Left renal pelvis (tissue), 4 donors: ENCODE measurements around the gene CLUH. TPM values are rescaled to one million over a fixed set of nuclear protein-coding genes. Genes with fewer than 3 reads are reported as not detected.
"Not testable (repeated sequence)": the region's sequence is repeated elsewhere in the genome, so short reads cannot be mapped to it uniquely, and the experiment has no call there.

Experiments
- DNase-seq, 4 donors: peaks; one replicate each; pipeline ENCODE4 v3.0.0-alpha.2; 2013; ENCODE audit warnings: low read depth in 4 of 4, low spot score in 3 of 4
- polyA plus RNA-seq, 4 donors: library from polyadenylated mRNA; unstranded; fragments of 120-200 nt; gene quantifications; one replicate each; pipeline ENCODE4 v1.2.1, GENCODE V29; 2013; ENCODE audit not compliant: insufficient read length in 4 of 4

CLUH gene
- polyA plus RNA-seq, 4 donors, result 22.0 to 58.6 (median 45.7) TPM

DNA sequence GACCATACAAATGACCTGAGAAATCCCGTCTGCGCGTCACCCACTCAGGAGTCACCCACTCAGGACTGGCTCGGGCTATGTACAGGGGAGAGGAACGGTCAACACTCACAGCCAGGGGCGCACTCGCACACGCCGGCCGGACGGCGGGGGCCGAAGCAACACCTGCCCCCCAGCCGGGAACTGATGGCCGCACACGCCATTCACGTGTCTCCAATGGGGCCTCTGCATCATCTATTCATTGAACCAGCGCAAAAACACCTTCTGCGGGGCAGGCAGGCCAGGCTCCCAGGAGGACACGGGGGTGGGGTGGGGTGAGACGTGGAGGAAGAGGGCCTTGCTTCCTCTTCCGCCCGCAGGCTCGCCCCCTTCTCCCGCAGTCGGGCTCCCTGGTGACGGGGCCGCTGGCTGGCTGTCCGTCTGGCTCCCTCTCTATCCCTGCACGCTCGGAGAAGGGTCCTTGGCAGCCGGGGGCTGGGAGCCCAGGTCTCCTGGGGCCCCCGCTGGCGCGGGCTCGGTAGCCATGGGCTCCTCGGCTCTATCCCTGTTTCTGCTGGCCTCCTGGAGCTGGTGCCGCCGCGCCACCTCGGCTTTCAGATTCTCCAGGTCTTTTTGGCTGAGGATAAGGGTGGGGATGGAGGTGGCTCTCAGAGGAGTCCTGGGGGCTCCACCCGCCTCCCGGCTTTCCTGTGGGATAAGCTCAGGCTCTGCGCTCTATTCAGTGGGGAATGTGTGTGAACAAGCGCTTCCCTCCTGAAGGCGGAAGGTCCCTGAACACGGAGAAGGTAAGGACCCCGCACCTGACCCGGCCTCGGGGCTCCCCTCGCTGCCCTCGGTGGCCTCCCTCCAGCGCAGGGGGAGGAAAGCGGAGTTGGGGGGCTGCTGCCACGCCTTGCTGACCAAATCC is 21.1 kb downstream of the CLUH start:
- DNase-seq, result no peak

DNA sequence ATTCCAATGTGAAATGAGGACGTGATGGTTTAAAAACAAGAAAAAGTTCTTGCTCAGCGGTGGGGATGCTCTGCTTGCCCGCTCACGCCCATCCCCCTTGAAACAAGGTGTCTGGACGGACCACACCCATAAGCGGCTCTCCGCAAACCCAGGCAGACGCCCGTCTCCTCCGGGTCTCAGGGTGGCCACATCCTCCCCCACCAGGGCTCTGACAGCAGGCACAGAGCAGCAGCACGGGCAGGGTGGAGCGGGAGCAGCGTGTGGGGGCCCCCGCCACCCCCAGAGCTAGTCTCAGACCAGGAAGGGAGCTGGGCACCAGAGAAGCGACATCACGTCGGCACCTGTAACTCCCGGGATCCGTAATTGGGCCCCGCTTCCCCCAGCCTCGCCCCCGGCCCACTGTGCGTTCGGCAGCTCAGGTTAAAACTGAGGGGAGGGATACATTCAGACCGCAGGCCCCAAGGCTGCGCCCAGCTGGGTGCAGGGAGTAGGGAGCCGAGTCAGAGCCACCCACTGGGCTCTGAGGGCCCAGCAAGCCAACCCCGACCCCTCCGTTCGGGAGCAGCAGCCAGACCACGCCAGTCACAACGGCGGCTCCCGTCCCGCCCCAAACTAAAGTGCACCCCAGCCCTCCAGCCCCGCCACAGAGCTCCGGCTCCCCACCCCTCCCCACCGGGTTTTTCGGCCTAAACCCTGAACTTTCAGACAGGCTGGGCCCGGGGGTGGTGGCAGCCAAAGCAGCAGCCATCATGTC is 22.0 kb downstream of the CLUH start:
- DNase-seq, result no peak

DNA sequence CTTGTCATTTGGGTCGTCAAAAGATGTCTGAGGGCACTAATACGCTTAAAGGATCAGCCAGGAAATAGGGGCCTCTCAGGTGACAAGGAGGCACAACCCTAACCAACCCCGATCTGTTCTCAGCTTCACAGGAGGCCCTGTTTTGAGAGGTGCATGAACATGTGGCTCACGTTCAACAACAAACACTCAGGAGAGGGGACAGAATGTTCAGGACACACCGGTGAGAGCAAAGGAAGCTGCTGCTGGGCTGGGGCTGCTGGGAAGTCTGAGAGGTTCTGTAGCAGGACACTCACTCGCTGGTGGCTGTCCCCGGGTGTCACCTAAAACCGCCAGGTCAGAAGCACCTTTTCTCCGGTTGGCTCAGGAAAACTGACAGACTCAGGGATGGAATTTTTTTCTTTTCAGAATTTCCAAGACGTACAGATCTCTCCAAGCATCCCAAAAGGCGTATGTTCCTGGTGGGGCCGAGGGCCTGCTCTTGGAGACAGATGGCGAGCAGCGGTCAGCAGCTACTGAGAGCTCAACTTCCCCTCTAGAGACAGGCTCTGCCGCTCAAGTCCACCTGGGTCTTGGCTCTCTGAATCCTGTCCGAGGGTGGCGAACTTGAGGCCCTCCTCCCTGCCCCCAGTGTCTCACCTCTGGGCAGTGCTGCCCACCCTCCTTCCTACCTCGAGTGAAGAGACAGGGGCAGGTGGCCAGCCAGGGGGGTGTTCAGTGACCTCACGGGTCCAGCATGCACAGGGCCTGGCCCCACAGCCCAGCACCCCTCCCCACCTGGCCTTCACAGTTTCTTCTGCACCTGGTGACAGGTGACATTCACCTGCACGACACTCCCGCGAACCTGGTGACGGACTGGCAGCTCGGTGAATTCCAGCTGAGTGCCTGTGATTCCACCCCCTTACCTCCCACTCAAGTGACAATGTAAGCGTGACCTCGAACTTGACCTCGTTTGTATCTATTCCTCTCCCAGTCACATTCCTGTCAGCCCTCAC is 22.9 kb downstream of the CLUH start:
- DNase-seq, result no peak

GRCh38 chr17:2687074-2687418 is 24.5 kb downstream of the CLUH start:
- DNase-seq, result no peak

DNA sequence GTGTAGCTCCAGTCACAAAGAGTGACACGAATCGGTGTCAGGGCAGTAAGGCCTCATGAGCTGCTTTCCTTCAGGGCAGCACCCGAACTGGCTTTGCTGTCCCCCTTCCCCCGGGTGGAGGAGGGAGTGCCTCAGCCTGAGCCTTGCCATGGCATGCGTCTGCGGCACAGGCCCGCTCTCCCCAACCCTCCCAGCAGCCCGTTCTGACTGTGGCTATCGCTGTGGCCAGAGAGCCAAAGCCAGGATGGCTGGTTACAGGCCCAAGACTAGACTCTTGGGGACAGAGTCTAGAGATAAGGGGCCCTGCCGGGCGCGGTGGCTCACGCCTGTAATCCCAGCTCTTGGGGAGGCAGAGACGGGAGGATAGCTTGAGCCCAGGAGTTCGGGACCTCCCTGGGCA is 25.9 kb downstream of the CLUH start:
- DNase-seq, result no peak

GRCh38 chr17:2684549-2684948 is 27.0 kb downstream of the CLUH start:
- no peak for DNase-seq

DNA sequence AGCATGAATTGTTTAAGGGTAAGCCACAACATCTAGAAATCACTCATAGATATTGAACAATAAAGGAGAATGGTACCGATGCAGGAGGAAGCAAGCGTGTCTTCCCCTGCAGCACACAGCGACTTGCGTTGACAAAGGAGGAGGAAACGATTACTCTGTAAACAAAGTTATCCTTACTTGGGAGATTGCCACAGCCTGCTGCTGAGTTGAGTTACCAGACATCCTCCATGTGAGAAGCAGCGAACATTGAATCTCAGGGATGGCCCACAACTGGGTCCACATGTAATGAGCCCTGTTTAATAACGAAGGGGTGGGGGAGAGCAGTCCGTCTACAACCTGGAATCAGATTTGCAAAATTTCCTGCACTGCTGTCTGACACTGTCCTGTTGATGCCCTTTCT is 27.7 kb downstream of the CLUH start:
- no peak for DNase-seq

GRCh38 chr17:2682176-2682938 is 29.2 kb downstream of the CLUH start:
- DNase-seq, result no peak

DNA sequence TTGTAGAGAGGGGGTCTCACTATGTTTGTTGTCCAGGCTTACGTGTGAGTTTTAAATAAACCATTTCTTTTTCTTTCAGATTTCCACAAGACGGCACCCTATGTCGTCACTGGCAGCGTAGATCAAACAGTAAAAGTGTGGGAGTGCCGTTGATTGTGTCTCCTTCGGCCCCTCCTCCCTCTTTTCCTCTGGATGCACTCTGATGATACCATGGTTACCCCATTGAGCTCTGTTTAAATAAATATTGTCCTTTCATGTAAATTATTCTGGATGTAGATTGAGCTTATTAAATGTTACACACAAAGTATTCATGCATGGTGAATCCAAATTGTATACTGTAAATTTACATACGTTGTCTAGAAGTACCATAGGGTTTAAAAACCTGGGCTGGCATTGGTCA is 29.9 kb downstream of the CLUH start:
- DNase-seq, result no peak

- DNase-seq, result no peak
Measured at GRCh38 chr17:2680961-2681360, 30.6 kb downstream of the CLUH start.

GRCh38 chr17:2679247-2679646 is 32.3 kb downstream of the CLUH start:
- not testable (repeated sequence) for DNase-seq

- DNase-seq, result no peak
Measured at GRCh38 chr17:2672026-2672425, 39.5 kb downstream of the CLUH start.

- DNase-seq, result not testable (repeated sequence)
Measured at GRCh38 chr17:2660410-2660809, 51.2 kb downstream of the CLUH start.

- not testable (repeated sequence) for DNase-seq
Measured at GRCh38 chr17:2659337-2659736, 52.2 kb downstream of the CLUH start.

GRCh38 chr17:2656283-2656682 is 55.3 kb downstream of the CLUH start:
- no peak for DNase-seq

GRCh38 chr17:2655546-2655945 is 56.0 kb downstream of the CLUH start:
- no peak for DNase-seq

- DNase-seq, result not testable (repeated sequence)
Measured at GRCh38 chr17:2652911-2653310, 58.7 kb downstream of the CLUH start.

- DNase-seq, result no peak
Measured at GRCh38 chr17:2649191-2649590, 62.4 kb downstream of the CLUH start.

GRCh38 chr17:2647957-2648356 is 63.6 kb downstream of the CLUH start:
- no peak for DNase-seq

DNA sequence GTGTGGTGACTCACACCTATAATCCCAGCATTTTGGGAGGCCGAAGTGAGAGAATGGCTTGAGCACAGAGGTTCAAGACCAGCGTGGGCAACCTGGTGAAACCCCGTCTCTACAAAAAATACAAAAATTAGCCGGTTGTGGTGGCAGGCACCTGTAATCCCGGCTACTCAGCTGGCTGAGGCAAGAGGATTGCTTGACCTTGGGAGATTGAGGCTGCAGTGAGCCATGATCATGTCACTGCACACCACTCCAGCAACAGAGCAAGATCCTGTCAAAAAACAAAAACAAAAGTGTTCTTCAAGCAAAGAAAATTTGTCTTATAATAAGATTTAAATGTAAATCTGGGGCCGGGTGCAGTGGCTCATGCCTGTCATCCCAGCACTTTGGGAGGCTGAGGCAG is 66.6 kb downstream of the CLUH start:
- no peak for DNase-seq
